Occipital lobe (tissue), 2 donors: ENCODE measurements around the gene TSHZ1. TPM values are rescaled to one million over a fixed set of nuclear protein-coding genes. Genes with fewer than 3 reads are reported as not detected.

Experiments used
- DNase-seq: peaks from one replicate; lab custom pipeline; 2025; lab: John Stamatoyannopoulos, UW
- total RNA-seq: library from RNA; depleted of rRNA; stranded (reverse); fragments of >200 nt; gene quantifications from one replicate; pipeline ENCODE4 v1.2.3, GENCODE V29; 2014

The TSHZ1 gene
- total RNA-seq, 1 donor from 2014 or later: 4.1 TPM

- no peak for DNase-seq
Observed at GRCh38 chr18:75221397-75221796, 10.8 kb downstream of the TSHZ1 start.

- DNase-seq: no peak
Observed at GRCh38 chr18:75221897-75222296, 11.3 kb downstream of the TSHZ1 start.

- DNase-seq: no peak
Observed at GRCh38 chr18:75222407-75222806, 11.8 kb downstream of the TSHZ1 start.

- no peak for DNase-seq
Observed at GRCh38 chr18:75223687-75224347, 13.2 kb downstream of the TSHZ1 start.

GRCh38 chr18:75226286-75226955 lies 15.8 kb downstream of the TSHZ1 start:
- DNase-seq: no peak

GRCh38 chr18:75226956-75227316 lies 16.3 kb downstream of the TSHZ1 start:
- no peak for DNase-seq

- no peak for DNase-seq
Observed at GRCh38 chr18:75227535-75228296, 17.1 kb downstream of the TSHZ1 start.

- DNase-seq: no peak
Observed at GRCh38 chr18:75228967-75229366, 18.4 kb downstream of the TSHZ1 start.

- DNase-seq: no peak
Observed at GRCh38 chr18:75229437-75229836, 18.8 kb downstream of the TSHZ1 start.

GRCh38 chr18:75230163-75231052 lies 19.8 kb downstream of the TSHZ1 start:
- DNase-seq: no peak

- DNase-seq: no peak
Observed at GRCh38 chr18:75231053-75231406, 20.4 kb downstream of the TSHZ1 start.

GRCh38 chr18:75234901-75235300 lies 24.3 kb downstream of the TSHZ1 start:
- no peak for DNase-seq

- no peak for DNase-seq
Observed at GRCh38 chr18:75235896-75236295, 25.3 kb downstream of the TSHZ1 start.

- DNase-seq: peak; percentile 51
Observed at GRCh38 chr18:75238100-75238499, 27.5 kb downstream of the TSHZ1 start.

- no peak for DNase-seq
Observed at GRCh38 chr18:75238786-75239185, 28.2 kb downstream of the TSHZ1 start.

- DNase-seq: no peak
Observed at GRCh38 chr18:75240433-75240832, 29.8 kb downstream of the TSHZ1 start.

GRCh38 chr18:75241705-75242104 lies 31.1 kb downstream of the TSHZ1 start:
- no peak for DNase-seq

GRCh38 chr18:75244351-75245313 lies 34.0 kb downstream of the TSHZ1 start:
- DNase-seq: no peak

GRCh38 chr18:75246721-75247610 lies 36.4 kb downstream of the TSHZ1 start:
- DNase-seq: no peak
